ENCODE results near the gene WNK1.
A peak's percentile ranks its signal among the peaks of the same experiment; 100 is the strongest.
"Not testable (repeated sequence)": the region's sequence is repeated elsewhere in the genome, so short reads cannot be mapped to it uniquely, and the experiment has no call there.

WNK1 gene

DNA sequence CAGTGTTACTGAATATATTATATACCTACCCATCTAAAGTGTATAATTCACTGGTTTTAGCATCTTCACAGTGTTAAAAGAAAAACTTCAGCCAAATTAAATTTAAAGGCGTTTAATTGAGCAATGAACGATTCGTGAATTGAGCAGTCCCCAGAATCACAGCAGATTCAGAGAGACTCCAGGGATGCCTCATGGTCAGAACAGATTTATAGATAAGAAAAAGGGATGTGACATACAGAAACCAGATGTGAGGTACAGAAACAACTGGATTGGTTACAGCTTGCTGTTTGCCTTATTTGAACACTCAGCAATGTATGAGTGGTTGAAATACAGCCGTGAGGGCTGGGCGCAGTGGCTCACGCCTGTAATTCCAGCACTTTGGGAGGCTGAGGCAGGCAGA lies 84.6 kb downstream of the WNK1 start:
- no peaks in the 10 kb centered on the region for H3K27me3 Mint-ChIP-seq
- H3K9me3 Mint-ChIP-seq = no peaks in the 10 kb centered on the region
- no peak overlapping the region for H3K27ac Mint-ChIP-seq
- peaks cover 74% of the 10 kb centered on the region for H3K36me3 Mint-ChIP-seq (ENCODE audit: low read depth)
- DNase-seq = no peak
- H3K4me1 Mint-ChIP-seq (ENCODE audit: low read depth) = peaks cover 53% of the 10 kb centered on the region
- no peak overlapping the region for H3K4me3 Mint-ChIP-seq

DNA sequence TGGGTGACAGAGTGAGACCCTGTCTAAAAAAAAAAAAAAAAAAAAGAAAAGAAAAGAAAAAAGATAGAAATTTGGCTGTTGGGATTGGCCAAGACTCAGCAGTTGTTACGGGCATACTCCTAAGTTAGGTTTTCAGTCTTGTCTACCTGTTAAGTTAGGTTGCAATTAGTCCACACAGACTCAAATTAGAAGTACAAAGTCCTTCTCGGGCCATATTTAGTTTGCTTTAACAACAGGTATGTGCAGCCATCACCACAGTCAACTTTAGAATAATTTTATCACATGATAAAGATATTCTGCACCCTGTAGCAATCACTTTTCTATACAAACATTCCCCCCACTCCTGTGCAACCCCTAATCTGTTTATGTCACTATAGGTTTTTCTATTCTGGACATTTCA lies 85.2 kb downstream of the WNK1 start:
- H3K27ac Mint-ChIP-seq = no peak overlapping the region
- no peaks in the 10 kb centered on the region for H3K27me3 Mint-ChIP-seq
- no peaks in the 10 kb centered on the region for H3K9me3 Mint-ChIP-seq
- H3K4me3 Mint-ChIP-seq = no peak overlapping the region
- no peak for DNase-seq
- H3K36me3 Mint-ChIP-seq (ENCODE audit: low read depth) = peaks cover 72% of the 10 kb centered on the region
- peaks cover 53% of the 10 kb centered on the region for H3K4me1 Mint-ChIP-seq (ENCODE audit: low read depth)

GRCh38 chr12:843609-844008 lies 91.2 kb downstream of the WNK1 start:
- H3K27me3 Mint-ChIP-seq = no peaks in the 10 kb centered on the region
- H3K27ac Mint-ChIP-seq = no peak overlapping the region
- peaks cover 64% of the 10 kb centered on the region for H3K36me3 Mint-ChIP-seq (ENCODE audit: low read depth)
- H3K4me3 Mint-ChIP-seq = no peak overlapping the region
- no peak for DNase-seq
- H3K4me1 Mint-ChIP-seq (ENCODE audit: low read depth) = peaks cover 63% of the 10 kb centered on the region
- no peaks in the 10 kb centered on the region for H3K9me3 Mint-ChIP-seq

DNA sequence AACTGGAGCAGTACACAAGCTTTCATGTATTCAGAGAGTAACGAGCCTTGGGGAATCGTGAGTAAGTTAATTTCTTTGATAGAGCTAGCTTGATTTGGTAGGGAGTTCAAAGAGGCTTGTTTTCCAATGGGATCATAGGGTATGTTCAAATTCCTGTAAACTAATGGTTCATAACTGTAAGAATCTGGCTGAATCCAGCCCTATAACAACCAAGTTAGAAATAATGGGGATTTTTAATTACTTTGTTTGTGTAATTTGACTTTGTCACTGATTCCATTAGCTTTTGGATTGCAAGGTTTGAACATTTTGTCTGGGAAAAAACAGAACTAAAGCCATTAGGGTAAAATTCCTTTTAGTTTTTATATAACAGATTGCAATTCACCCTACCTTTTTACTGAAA lies 94.0 kb downstream of the WNK1 start:
- no peak overlapping the region for H3K4me3 Mint-ChIP-seq
- H3K4me1 Mint-ChIP-seq (ENCODE audit: low read depth) = peaks cover 58% of the 10 kb centered on the region
- H3K27me3 Mint-ChIP-seq = no peaks in the 10 kb centered on the region
- no peaks in the 10 kb centered on the region for H3K9me3 Mint-ChIP-seq
- peak overlapping the region; percentile 4 for H3K27ac Mint-ChIP-seq
- no peak for DNase-seq
- H3K36me3 Mint-ChIP-seq (ENCODE audit: low read depth) = peaks cover 47% of the 10 kb centered on the region

GRCh38 chr12:848173-848865 lies 95.9 kb downstream of the WNK1 start:
- H3K4me1 Mint-ChIP-seq (ENCODE audit: low read depth) = peaks cover 63% of the 10 kb centered on the region

DNA sequence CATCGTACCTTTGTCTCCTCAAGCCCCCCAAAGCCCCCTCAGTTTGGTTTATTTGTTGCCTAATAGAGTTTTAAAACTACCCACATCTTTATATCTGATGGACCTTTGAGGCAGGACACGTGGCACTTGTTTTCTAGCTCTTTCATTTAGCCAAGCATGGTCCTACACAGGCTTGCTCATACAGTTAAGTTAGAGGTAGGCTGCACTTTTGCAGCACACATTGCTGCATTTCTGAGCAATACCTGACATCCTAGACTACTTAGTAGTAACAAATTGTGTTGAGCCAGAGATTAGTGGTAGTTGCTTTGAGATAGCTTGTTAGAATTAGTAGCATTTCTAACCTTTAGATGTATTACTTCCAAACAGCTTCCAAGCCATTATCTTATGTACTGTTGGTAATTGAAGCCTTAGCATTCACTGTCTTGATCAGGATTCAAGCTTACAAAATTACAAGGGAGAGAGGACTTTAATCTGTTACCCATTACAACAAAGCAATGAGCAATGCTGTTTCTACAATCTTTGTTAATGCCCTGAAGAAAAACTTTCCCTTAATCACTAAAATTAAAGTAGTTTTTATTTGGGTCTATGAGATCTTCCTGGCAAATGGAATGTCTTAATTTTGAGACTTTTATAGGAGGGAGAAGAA lies 96.6 kb downstream of the WNK1 start:
- no peak overlapping the region for H3K4me3 Mint-ChIP-seq
- peaks cover 39% of the 10 kb centered on the region for H3K36me3 Mint-ChIP-seq (ENCODE audit: low read depth)
- no peak for DNase-seq
- no peaks in the 10 kb centered on the region for H3K9me3 Mint-ChIP-seq
- no peaks in the 10 kb centered on the region for H3K27me3 Mint-ChIP-seq
- peak overlapping the region; percentile 88 for H3K27ac Mint-ChIP-seq
- H3K4me1 Mint-ChIP-seq (ENCODE audit: low read depth) = peaks cover 62% of the 10 kb centered on the region

More at GRCh38 chr12:848173-848865, 95.9 kb downstream of the WNK1 start:
- H3K27me3 Mint-ChIP-seq = no peaks in the 10 kb centered on the region
- DNase-seq = no peak
- H3K36me3 Mint-ChIP-seq (ENCODE audit: low read depth) = peaks cover 37% of the 10 kb centered on the region
- no peaks in the 10 kb centered on the region for H3K9me3 Mint-ChIP-seq
- peak overlapping the region; percentile 13 for H3K4me3 Mint-ChIP-seq
- H3K27ac Mint-ChIP-seq = peak overlapping the region; percentile 88

GRCh38 chr12:849733-850437 lies 97.5 kb downstream of the WNK1 start:
- H3K27me3 Mint-ChIP-seq, DNase-seq, H3K4me3 Mint-ChIP-seq, H3K9me3 Mint-ChIP-seq, H3K27ac Mint-ChIP-seq: not testable (repeated sequence)
- Mint-ChIP-seq H3K36me3 (ENCODE audit: low read depth) (peaks cover 37% of the 10 kb centered on the region), H3K4me1 (ENCODE audit: low read depth) (peaks cover 62% of the 10 kb centered on the region)

DNA sequence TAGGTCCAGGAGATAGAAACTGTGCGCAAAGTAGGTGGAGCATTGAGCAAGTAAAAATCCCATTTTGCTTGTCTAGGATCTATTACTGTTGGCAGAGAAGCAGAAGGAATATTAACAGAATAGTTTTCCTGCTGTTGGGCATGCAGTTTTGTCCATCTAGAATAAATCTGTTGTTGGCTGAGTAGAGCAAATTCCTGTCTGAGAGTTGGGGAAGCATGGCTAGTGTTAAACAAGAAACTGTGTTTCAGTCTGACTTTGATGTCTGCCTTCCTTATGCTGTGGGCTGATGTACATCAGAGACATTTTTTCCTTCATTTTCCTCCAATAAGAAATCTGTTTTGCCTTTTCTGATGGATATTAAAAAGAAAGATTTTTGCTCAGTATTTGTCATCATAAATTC lies 99.0 kb downstream of the WNK1 start:
- H3K4me3 Mint-ChIP-seq = no peak overlapping the region
- DNase-seq = no peak
- H3K36me3 Mint-ChIP-seq (ENCODE audit: low read depth) = peaks cover 34% of the 10 kb centered on the region
- H3K9me3 Mint-ChIP-seq = no peaks in the 10 kb centered on the region
- H3K27me3 Mint-ChIP-seq = no peaks in the 10 kb centered on the region
- peaks cover 62% of the 10 kb centered on the region for H3K4me1 Mint-ChIP-seq (ENCODE audit: low read depth)
- peak overlapping the region; percentile 54 for H3K27ac Mint-ChIP-seq

GRCh38 chr12:851913-852312 lies 99.5 kb downstream of the WNK1 start:
- Mint-ChIP-seq H3K27me3 (no peaks in the 10 kb centered on the region), H3K36me3 (ENCODE audit: low read depth) (peaks cover 39% of the 10 kb centered on the region), H3K9me3 (no peaks in the 10 kb centered on the region), H3K27ac (peak overlapping the region; percentile 54), H3K4me1 (ENCODE audit: low read depth) (peaks cover 57% of the 10 kb centered on the region), H3K4me3 (no peak overlapping the region)
- no peak for DNase-seq

GRCh38 chr12:852864-853263 lies 100.5 kb downstream of the WNK1 start:
- peak overlapping the region; percentile 37 for H3K27ac Mint-ChIP-seq

DNA sequence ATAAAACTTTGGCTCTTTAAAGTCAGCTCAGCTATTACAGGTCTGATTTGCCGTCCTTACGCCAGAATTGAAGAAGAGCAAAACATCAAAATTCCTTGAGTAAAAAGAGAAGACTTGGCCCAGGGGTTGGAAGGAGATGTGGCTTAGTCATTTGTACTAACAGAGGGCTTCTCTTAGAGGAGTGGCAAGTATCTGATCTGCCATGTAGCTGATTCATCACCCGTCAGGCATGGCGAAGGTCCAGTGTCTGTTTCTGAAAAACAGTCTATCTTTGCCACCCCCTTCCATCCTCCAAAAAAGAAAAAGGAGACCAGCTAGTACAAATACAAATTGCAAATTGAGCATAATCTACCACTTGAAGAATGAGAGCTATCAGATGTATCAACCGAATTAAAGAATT lies 105.2 kb downstream of the WNK1 start:
- Mint-ChIP-seq H3K36me3 (ENCODE audit: low read depth) (peaks cover 75% of the 10 kb centered on the region), H3K27ac (peak overlapping the region; percentile 51), H3K4me1 (ENCODE audit: low read depth) (peaks cover 25% of the 10 kb centered on the region), H3K27me3 (no peaks in the 10 kb centered on the region), H3K4me3 (no peak overlapping the region), H3K9me3 (no peaks in the 10 kb centered on the region)
- DNase-seq = no peak

More at GRCh38 chr12:852864-853263, 100.5 kb downstream of the WNK1 start:
- no peak for DNase-seq
- Mint-ChIP-seq H3K36me3 (ENCODE audit: low read depth) (peaks cover 46% of the 10 kb centered on the region), H3K9me3 (no peaks in the 10 kb centered on the region), H3K4me3 (no peak overlapping the region), H3K4me1 (ENCODE audit: low read depth) (peaks cover 57% of the 10 kb centered on the region), H3K27me3 (no peaks in the 10 kb centered on the region)

- Mint-ChIP-seq H3K27me3 (no peaks in the 10 kb centered on the region), H3K9me3 (no peaks in the 10 kb centered on the region), H3K4me3 (no peak overlapping the region), H3K4me1 (ENCODE audit: low read depth) (peaks cover 10% of the 10 kb centered on the region), H3K36me3 (ENCODE audit: low read depth) (peaks cover 92% of the 10 kb centered on the region), H3K27ac (peak overlapping the region; percentile 53)
- no peak for DNase-seq
Measured at GRCh38 chr12:862303-862911, 110.0 kb downstream of the WNK1 start.

DNA sequence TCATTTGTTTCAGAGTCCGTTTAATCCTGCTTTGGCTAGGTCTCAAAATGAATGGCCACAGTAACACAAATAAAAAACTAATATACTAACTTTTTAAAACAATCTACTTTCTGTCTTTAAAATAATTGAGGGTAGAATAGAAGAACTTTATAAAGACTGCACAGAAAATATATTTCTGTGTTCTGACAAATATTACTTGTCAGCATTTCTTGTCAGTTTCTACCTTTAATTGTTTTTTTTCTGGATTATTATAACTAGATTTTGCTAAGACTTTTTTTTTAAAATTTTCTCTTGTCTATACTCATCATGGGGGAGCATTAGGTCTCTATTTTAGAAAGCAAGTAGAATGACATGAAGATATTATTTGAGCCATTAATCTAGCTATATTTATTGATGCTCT lies 110.9 kb downstream of the WNK1 start:
- DNase-seq = no peak
- Mint-ChIP-seq H3K9me3 (no peaks in the 10 kb centered on the region), H3K27ac (no peak overlapping the region), H3K36me3 (ENCODE audit: low read depth) (peaks cover 91% of the 10 kb centered on the region), H3K27me3 (no peaks in the 10 kb centered on the region), H3K4me3 (no peak overlapping the region), H3K4me1 (ENCODE audit: low read depth) (peaks cover 6% of the 10 kb centered on the region)

DNA sequence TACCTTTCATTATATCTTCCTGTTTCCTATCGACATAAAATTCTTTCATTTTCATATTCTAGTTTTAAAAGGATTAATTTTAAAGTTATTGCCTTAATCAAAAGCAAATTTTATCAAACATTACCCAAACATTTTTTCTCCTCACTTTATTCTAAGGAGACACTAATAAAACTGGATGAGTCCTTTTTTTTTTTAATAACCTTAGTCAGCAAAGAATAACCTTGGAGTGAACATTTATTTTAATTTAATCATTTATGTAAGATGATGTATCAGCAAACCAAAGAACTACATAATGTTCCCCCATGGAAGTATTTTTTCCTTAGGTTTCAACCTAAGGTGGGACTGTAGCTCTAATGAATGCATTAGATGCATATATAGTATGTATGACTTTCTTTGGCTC lies 113.2 kb downstream of the WNK1 start:
- Mint-ChIP-seq H3K4me1 (ENCODE audit: low read depth) (peaks cover 23% of the 10 kb centered on the region), H3K27me3 (no peaks in the 10 kb centered on the region), H3K27ac (no peak overlapping the region), H3K4me3 (no peak overlapping the region), H3K9me3 (no peaks in the 10 kb centered on the region), H3K36me3 (ENCODE audit: low read depth) (peaks cover 88% of the 10 kb centered on the region)
- DNase-seq = no peak
